H54 (cell line): ENCODE measurements around the gene FBXL4.

Source experiments
- DNase-seq: peaks from one replicate; pipeline ENCODE4 v3.0.0; 2011; ENCODE audit warnings: low spot score, mixed read lengths; ENCODE audit not compliant: insufficient read length
- FAIRE-seq: peaks from 3 replicates; lab custom pipeline; 2011; peaks lifted over from hg19 to GRCh38; lab: Jason Lieb, UNC
- POLR2A ChIP-seq: IDR thresholded peaks from 2 replicates; pipeline ENCODE4 v1.6.1; 2011; ENCODE audit warnings: low read depth, mild to moderate bottlenecking, low read length

FBXL4 gene

DNA sequence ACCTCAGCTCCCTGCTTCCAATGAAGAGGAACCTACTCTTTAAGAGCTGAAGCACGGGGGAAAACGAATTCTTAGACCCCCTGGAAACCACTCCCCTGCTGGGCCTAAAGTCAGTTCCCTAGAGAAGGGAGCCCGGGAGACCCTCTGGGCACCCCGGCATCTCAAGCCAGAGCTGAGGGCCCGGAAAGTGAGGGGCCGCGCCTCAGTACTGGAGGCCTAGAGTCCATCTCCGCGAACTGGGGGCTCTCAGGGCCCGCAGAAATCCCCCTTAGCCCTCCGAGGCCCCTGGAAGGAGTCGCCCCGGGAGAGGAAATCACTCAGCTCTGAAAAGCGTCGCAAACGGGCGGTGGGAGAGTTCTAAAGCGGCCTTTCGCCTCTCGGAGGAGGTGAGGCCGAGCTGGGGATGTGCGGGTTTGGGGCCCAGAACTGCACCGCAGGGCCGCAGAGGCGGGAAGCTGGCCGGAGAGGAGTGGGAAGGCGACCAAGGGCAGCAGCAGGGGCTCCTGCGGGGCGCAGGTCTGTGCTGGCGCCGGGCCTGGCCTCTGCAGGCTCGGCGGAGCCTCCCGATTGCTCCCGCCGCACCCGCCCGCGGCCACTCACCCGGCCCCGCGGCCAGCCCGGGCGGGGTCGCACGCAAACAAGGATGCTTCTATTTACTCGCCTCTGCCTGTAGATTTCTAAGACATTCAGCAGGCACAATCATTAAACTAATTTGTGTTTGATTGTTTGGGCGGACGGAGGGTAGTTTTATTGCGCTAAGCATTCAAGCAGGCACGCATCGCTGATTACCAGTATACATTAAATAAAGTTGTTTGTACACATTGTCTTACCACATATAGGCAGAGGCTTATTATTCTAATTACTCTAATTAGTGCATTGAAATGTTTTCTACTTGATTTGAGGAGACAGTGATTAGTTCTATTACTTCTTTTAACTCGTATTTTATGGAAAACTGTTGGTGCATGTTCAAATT is 104.2 kb downstream of the FBXL4 start:
- FAIRE-seq, result no peak
- no peak for TF ChIP-seq POLR2A
- no peak for DNase-seq

GRCh38 chr6:98842342-98843180 is 105.2 kb downstream of the FBXL4 start:
- DNase-seq, result no peak
- TF ChIP-seq POLR2A, result no peak
- no peak for FAIRE-seq

GRCh38 chr6:98841621-98842341 is 106.0 kb downstream of the FBXL4 start:
- FAIRE-seq (no peak), DNase-seq (no peak)
- no peak for TF ChIP-seq POLR2A

DNA sequence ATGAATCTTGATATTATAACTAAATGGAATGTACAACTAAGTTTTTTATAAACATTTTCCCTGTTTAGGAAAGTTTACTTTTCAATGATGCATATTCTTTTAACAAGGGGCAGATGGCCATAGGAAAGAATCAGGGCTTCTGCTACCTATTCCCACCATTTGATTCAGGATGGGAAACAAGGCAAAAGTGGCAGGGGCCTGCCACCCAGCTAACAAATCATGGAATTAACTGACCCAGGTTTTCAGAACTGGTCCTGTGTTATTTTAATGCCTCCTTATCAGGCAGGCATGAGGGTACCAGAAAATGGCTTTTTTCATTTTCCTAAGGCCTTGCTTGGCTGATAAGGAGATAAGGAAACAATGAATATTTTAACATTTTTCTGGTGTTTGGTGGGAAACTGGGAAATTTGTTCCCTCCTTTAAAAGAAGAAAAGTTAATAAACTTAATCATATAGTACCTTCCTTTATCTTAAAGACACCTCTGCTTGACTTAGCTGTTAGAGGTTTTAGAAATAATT is 106.7 kb downstream of the FBXL4 start:
- no peak for DNase-seq
- FAIRE-seq, result no peak
- TF ChIP-seq POLR2A, result no peak

DNA sequence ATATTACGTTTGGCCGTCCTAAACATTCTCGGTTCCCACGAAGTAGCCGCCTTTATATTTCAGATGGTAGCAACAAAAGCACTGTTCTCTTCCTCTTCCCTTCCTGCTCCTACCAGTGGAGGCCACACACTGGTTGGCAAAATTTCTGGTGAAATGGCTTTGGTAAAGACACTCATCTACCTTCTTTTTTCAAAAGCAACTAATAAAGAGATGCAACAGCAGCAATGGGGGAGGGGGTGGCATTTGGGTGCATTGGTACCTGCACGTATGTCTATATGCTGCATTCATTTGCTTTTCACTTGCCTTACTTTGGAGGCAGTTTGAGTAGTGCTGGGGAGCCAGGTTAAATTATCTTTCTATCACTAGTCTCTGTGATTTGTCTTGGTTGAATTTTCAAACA is 107.4 kb downstream of the FBXL4 start:
- no peak for TF ChIP-seq POLR2A
- DNase-seq (no peak), FAIRE-seq (no peak)

- no peak for TF ChIP-seq POLR2A
- no peak for FAIRE-seq
- no peak for DNase-seq
These were observed 107.9 kb downstream of the FBXL4 start for GRCh38 chr6:98839781-98840361.

DNA sequence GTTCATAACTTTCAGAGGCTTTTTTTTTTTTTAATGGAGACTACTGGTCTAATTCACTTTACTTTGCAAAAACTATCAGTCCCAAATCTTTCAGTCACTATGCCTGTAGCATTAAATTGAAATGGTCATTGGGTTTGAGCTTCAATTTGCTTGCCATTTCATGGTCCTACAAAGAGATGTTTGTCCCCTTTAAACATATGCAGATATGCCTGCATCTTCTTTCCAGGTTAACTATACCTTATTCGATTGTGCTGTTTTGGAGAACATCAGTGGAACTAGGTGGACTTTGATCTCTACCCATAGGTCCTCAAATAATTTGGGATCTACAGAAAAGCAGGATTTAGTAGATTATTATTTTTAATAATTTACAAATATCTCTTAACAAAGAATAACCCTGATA is 108.8 kb downstream of the FBXL4 start:
- no peak for FAIRE-seq
- no peak for DNase-seq
- no peak for TF ChIP-seq POLR2A

GRCh38 chr6:98838032-98838431 is 109.7 kb downstream of the FBXL4 start:
- FAIRE-seq, result no peak

GRCh38 chr6:98836962-98837944 is 110.5 kb downstream of the FBXL4 start:
- TF ChIP-seq POLR2A, result no peak
- no peak for DNase-seq
- no peak for FAIRE-seq

More at GRCh38 chr6:98838032-98838431, 109.7 kb downstream of the FBXL4 start:
- no peak for DNase-seq
- TF ChIP-seq POLR2A, result no peak

GRCh38 chr6:98836025-98836961 is 111.5 kb downstream of the FBXL4 start:
- no peak for TF ChIP-seq POLR2A

More at GRCh38 chr6:98836025-98836961, 111.5 kb downstream of the FBXL4 start:
- FAIRE-seq (no peak), DNase-seq (no peak)
